Mucosa of descending colon (tissue), 3 donors: ENCODE results near the gene SGSH. TPM values are rescaled to one million over a fixed set of nuclear protein-coding genes. Genes with fewer than 3 reads are reported as not detected.

Experiments
- ATAC-seq: fragments of 200-7000 bp; cut with Tn5 transposase; one replicate; pipeline ENCODE4 v1.9.1; 2020; ENCODE audit warnings: mild to moderate bottlenecking, moderate library complexity
- DNase-seq, 3 donors: peaks; one replicate each; pipeline ENCODE4 v3.0.0-alpha.2; 2020
- H3K36me3 ChIP-seq: fragments of 200-600 bp; one replicate; pipeline ENCODE4 v1.8.0; 2021; ENCODE audit warnings: low read depth, mild to moderate bottlenecking
- H3K4me1 ChIP-seq: fragments of 200-600 bp; one replicate; pipeline ENCODE4 v1.8.0; 2021; ENCODE audit warnings: low read depth, mild to moderate bottlenecking
- H3K4me3 ChIP-seq: fragments of 200-600 bp; one replicate; pipeline ENCODE4 v1.8.0; 2021; ENCODE audit warnings: mild to moderate bottlenecking
- H3K9me3 ChIP-seq: fragments of 200-600 bp; one replicate; pipeline ENCODE4 v1.8.0; 2021; ENCODE audit warnings: mild to moderate bottlenecking
- intact Hi-C, 2 donors: fragments of 100-400 bp; cut with DNase I in 1 of 2; cut with micrococcal nuclease in 1 of 2; formaldehyde crosslinking; loops; one replicate each; pipeline versions ENCODE4 v1.11.0 to v1.11.1; 2022; cut with DNase I, micrococcal nuclease
- total RNA-seq, 3 donors: library from RNA; stranded (reverse); fragmentation: NEBNext Ultra II Directional in 2 of 3; extraction: Animal tissue kit (Norgen Biotek cat#: 25700) in 2 of 3; gene quantifications; one replicate each; pipeline versions ENCODE4 v1.2.1 to v1.2.4, GENCODE V29; 2021 to 2023
- TF ChIP-seq, protein P1 (sequence below): fragments of 200-600 bp; IDR thresholded peaks from one replicate; pipeline ENCODE4 v1.8.0; 2022; ENCODE audit warnings: antibody characterized with exemption, mild to moderate bottlenecking
- donor health status: DM: no; HTN: no; CAD: no; lungs with moderate emphysema.
- donor health status: DM: no; HTN: no; CAD: no.
- donor health status: DM: no; HTN: yes; CAD: no.

SGSH gene
- total RNA-seq, 3 donors from 2014 or later: 39.7 to 44.8 (median 42.5) TPM

DNA sequence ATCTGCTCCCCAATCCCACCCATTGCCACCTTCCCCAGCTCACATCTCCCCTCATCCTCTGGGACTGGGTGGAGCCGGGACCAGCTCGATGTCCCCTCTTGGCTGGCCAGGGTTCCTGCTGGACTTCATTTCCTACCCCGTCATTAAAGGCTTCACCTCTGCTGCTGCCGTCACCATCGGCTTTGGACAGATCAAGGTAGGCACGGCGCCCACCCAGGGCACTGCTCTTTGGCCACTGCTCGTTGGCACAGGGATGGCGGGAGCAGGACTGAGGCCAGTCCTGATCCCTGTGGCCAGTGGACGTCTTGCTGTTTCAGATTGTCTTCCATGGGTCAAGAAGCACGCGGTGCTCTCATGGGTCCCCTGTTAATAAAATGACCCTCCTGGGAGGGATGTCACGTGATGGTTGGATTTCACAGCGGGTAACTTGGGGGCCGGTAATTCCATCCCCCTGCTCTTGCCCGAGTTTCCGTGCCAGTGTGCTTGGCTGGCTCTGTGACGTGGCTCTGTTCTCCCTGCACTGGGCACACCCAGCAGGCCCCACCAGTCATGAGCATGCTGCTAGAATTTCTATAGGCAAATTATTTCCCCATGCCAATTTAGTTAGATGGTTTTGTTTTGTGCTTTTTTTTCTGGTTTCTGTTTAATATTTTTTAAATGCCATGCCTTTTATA lies 3.1 kb upstream of the SGSH start:
- intact Hi-C loops: no loop called here
- no peak overlapping the region for H3K4me3 ChIP-seq
- no peak for ATAC-seq
- peak in 1 of 3 donors; percentile 40 for DNase-seq
- TF ChIP-seq, protein P1, sequence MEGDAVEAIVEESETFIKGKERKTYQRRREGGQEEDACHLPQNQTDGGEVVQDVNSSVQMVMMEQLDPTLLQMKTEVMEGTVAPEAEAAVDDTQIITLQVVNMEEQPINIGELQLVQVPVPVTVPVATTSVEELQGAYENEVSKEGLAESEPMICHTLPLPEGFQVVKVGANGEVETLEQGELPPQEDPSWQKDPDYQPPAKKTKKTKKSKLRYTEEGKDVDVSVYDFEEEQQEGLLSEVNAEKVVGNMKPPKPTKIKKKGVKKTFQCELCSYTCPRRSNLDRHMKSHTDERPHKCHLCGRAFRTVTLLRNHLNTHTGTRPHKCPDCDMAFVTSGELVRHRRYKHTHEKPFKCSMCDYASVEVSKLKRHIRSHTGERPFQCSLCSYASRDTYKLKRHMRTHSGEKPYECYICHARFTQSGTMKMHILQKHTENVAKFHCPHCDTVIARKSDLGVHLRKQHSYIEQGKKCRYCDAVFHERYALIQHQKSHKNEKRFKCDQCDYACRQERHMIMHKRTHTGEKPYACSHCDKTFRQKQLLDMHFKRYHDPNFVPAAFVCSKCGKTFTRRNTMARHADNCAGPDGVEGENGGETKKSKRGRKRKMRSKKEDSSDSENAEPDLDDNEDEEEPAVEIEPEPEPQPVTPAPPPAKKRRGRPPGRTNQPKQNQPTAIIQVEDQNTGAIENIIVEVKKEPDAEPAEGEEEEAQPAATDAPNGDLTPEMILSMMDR: no peak
- peaks cover 3% of the 10 kb centered on the region for H3K4me1 ChIP-seq
- H3K36me3 ChIP-seq: no peaks in the 10 kb centered on the region
- H3K9me3 ChIP-seq: no peaks in the 10 kb centered on the region

DNA sequence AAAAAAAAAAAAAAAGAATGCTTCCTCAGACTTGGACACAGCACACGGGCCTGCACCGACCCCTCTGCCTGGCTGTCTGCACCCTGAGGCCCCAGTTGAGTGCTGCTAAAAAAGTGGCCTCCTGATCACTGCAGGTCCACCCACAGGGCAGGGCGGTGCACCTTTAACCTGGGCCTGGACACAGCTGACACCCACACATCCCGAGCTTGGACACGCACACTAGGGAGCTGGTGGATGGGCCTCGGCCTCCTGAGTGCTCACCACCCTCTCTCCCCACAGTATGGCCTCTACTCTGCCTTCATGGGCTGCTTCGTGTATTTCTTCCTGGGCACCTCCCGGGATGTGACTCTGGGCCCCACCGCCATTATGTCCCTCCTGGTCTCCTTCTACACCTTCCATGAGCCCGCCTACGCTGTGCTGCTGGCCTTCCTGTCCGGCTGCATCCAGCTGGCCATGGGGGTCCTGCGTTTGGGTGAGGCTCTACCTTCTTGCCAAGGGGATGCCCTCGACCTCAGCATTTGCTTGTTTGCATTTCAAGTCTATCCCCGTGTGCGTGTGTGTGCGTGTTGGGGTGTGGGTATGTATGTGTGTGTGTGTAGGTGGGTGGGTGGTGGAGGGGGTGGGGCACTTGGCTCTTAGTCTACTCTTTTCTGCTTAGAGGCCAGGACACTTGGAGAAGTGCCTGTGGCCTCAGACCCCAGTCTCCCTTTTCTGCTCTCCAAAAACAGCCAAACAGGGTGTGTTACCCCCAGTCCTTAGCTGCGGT lies 2.4 kb upstream of the SGSH start:
- no peaks in the 10 kb centered on the region for H3K36me3 ChIP-seq
- DNase-seq (peak in 1 of 3 donors; percentile 43), ATAC-seq (no peak)
- no peak overlapping the region for H3K4me3 ChIP-seq
- H3K4me1 ChIP-seq: peaks cover 3% of the 10 kb centered on the region
- TF ChIP-seq, protein P1: no peak
- H3K9me3 ChIP-seq: no peaks in the 10 kb centered on the region
- intact Hi-C loops: no loop called here

DNA sequence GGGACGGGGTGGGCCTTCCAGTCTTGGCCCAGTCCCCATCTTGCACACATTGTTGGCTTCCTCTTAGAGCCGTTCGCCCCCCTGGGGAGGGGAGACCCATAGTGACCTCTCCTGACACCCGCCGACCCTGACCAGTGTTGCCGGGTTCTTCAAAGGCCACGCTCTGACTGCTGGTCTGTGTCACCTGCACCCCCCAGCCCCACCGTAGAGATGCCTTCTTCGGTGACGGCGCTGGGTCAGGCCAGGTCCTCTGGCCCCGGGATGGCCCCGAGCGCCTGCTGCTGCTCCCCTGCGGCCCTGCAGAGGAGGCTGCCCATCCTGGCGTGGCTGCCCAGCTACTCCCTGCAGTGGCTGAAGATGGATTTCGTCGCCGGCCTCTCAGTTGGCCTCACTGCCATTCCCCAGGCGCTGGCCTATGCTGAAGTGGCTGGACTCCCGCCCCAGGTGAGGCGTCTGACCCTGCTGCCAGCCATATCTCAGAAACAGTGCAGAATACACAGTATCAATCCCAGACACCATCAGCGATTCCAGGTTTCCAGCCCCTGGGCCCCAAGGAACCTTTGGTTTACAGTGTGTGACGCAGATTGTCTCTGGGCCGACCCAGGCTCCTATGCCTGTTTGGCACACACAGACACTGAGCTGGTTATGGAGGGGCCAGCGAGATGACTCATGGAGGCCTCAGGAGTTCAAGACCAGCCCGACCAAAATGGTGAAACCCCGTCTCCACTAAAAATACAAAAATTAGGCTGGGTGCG lies 1.4 kb upstream of the SGSH start:
- Histone ChIP-seq H3K4me1 (peaks cover 3% of the 10 kb centered on the region), H3K4me3 (no peak overlapping the region), H3K36me3 (no peaks in the 10 kb centered on the region), H3K9me3 (no peaks in the 10 kb centered on the region)
- intact Hi-C loops: no loop called here
- DNase-seq (no peak), ATAC-seq (no peak)
- TF ChIP-seq, protein P1: no peak

DNA sequence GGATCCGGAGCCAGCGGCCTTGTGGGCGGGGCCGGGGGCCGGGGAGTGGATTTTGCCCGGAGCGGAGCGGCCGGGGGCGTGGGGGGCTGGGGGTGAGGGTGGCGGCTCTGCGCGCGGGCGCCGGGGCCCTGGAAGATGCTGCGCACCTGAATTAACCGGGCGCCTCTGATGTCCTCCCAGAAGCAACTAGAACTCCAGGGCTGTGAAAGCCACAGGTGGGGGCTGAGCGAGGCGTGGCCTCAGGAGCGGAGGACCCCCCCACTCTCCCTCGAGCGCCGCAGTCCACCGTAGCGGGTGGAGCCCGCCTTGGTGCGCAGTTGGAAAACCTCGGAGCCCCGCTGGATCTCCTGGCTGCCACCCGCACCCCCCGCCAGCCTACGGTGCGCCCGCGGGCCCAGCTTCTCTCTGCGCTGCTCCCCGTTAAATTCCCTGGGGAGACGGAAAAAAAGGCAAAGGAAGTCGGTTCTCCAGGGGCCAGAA lies 643 bp upstream of the SGSH start:
- peaks cover 3% of the 10 kb centered on the region for H3K4me1 ChIP-seq
- no peaks in the 10 kb centered on the region for H3K9me3 ChIP-seq
- DNase-seq (peak in 2 of 3 donors; percentile 28 to 48), ATAC-seq (peak; percentile 24)
- no peaks in the 10 kb centered on the region for H3K36me3 ChIP-seq
- intact Hi-C loops: no loop called here
- peak overlapping the region; percentile 84 for H3K4me3 ChIP-seq
- TF ChIP-seq, protein P1: no peak

DNA sequence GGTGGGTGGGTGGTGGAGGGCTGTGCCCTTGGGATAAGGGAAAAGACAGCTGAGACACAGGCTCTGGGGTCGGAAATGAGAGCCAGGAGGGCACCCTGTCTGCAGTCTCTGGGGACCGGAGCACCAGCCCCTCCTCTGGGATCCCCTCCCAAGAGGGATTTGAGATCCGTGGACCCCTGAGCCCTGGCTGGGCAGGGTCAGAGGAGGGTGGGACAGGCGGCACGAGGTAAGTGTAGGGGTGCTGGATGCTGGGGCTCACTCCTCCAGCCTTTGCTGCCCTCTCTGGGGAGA lies 425 bp downstream of the SGSH start:
- Histone ChIP-seq H3K36me3 (no peaks in the 10 kb centered on the region), H3K4me3 (peak overlapping the region; percentile 84), H3K9me3 (no peaks in the 10 kb centered on the region), H3K4me1 (peaks cover 3% of the 10 kb centered on the region)
- TF ChIP-seq, protein P1: no peak
- no peak for DNase-seq
- peak; percentile 22 for ATAC-seq
- intact Hi-C loops: no loop called here
